GM12801 (cell line): ENCODE data around the gene ZNF441.

Experiments
- TF ChIP-seq, protein P1 (sequence below): IDR thresholded peaks from one replicate; pipeline ENCODE4 v1.5.1; 2011; ENCODE audit warnings: control low read depth; ENCODE audit not compliant: insufficient read length; ENCODE audit errors: extremely low read depth

ZNF441 gene

DNA sequence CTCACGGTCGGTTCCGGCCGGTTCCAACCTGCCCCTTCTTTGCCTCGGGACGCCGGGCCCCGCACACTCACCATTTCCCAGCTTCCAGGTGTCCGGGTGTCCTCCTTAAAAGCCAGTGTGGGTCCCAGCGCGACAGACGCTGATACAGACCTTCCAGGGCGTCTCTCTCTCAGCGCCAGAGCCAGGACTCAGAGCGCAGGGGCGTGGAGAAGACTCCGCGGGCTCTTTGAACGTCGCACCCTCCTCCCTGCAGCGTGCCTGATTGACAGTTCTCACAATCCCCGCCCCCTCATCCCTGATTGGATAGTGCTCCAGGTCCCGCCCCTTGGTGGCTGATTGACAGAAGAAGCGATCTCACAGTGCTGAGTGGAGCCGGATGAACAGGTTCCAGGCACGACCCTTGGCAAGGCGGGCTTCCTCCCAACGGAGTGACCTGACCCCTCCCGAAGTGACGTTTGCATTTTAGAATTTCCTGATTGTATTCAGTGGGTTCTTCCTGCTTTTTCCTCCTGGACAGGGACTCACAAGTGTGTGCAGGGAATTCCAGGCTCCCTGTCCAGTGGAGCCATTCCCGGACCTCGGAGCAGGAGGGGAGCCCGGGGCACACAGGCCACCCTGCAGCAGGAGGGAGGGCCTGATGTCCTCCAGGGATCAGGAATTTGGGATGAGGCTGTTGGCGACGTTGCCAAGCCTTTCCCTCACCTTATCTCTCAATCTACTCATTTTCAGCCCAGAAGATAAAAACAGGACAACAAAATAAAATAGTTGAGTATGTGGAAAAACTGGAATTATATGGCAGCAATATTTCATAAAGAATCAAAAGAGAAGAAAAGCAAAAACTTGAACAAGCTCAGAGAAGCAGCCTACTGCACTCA lies 27.8 kb upstream of the ZNF441 start, which contains the start of gene ZNF823:
Gene ZNF823 (minus strand): TSS at position 201 of the 875 bp plus-strand sequence. CDS start 127 bp downstream, at position 74.
- TF ChIP-seq, protein P1, sequence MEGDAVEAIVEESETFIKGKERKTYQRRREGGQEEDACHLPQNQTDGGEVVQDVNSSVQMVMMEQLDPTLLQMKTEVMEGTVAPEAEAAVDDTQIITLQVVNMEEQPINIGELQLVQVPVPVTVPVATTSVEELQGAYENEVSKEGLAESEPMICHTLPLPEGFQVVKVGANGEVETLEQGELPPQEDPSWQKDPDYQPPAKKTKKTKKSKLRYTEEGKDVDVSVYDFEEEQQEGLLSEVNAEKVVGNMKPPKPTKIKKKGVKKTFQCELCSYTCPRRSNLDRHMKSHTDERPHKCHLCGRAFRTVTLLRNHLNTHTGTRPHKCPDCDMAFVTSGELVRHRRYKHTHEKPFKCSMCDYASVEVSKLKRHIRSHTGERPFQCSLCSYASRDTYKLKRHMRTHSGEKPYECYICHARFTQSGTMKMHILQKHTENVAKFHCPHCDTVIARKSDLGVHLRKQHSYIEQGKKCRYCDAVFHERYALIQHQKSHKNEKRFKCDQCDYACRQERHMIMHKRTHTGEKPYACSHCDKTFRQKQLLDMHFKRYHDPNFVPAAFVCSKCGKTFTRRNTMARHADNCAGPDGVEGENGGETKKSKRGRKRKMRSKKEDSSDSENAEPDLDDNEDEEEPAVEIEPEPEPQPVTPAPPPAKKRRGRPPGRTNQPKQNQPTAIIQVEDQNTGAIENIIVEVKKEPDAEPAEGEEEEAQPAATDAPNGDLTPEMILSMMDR: no peak

GRCh38 chr19:11745869-11746268 lies 20.9 kb upstream of the ZNF441 start:
- TF ChIP-seq, protein P1: no peak

GRCh38 chr19:11747277-11747676 lies 19.5 kb upstream of the ZNF441 start:
- TF ChIP-seq, protein P1: no peak

GRCh38 chr19:11749751-11750150 lies 17.0 kb upstream of the ZNF441 start:
- TF ChIP-seq, protein P1: no peak

DNA sequence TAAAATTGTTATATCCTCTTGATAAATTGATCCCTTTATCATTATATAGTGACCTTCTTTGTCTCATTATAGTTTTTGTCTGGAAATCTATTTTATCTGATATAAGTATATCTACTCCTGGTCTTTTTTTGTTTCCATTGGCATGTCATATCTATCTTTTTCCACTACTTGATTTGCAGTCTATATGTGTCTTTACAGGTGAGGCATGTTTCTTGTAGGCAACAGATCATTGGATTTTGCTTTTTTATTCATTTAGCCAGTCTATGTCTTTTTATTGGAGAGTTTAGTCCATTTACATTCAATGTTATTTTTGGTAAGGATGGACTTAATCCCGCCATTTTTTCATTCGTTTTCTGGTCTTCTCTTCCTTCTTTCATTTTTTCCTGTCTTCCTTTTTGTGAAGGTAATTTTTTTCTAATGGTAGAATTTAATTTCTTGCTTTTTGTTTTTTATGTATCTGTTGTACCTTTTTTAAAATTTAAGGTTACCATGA lies 14.5 kb upstream of the ZNF441 start:
- TF ChIP-seq, protein P1: no peak

- TF ChIP-seq, protein P1: no peak
These were observed 12.1 kb upstream of the ZNF441 start for GRCh38 chr19:11754663-11755062.

- TF ChIP-seq, protein P1: no peak
These were observed 9.8 kb upstream of the ZNF441 start for GRCh38 chr19:11756965-11757364.
